Neural progenitor cell (in vitro differentiated cells): ENCODE results near the gene NUDT22. TPM values are rescaled to one million over a fixed set of nuclear protein-coding genes. Genes with fewer than 3 reads are reported as not detected.

Experiments used
- DNase-seq: peaks from one replicate; pipeline ENCODE4 v3.0.0-alpha.2; 2016; ENCODE audit warnings: low spot score
- H2AFZ ChIP-seq: fragments of 200-600 bp; sonication (generic); replicated peaks from 2 replicates; pipeline ENCODE4 v1.6.1; 2016; ENCODE audit warnings: antibody characterized with exemption
- H3F3A ChIP-seq: fragments of 200-600 bp; sonication (generic); 2 replicates; pipeline ENCODE4 v1.6.1; 2016; ENCODE audit warnings: antibody characterized with exemption, low read depth
- H3K27ac ChIP-seq: fragments of 200-600 bp; sonication (generic); 2 replicates; pipeline ENCODE4 v1.5.1; 2016; ENCODE audit warnings: mild to moderate bottlenecking
- H3K27me3 ChIP-seq: fragments of 200-600 bp; sonication (generic); 2 replicates; pipeline ENCODE4 v1.6.1; 2016; ENCODE audit warnings: mild to moderate bottlenecking, moderate library complexity
- H3K36me3 ChIP-seq: fragments of 200-600 bp; sonication (generic); 2 replicates; pipeline ENCODE4 v1.5.1; 2016
- H3K4me1 ChIP-seq: fragments of 200-600 bp; sonication (generic); 2 replicates; pipeline ENCODE4 v1.6.1; 2016; ENCODE audit warnings: mixed run types
- H3K4me2 ChIP-seq: fragments of 200-600 bp; sonication (generic); 2 replicates; pipeline ENCODE4 v1.6.1; 2016
- H3K4me3 ChIP-seq: fragments of 200-600 bp; sonication (generic); 2 replicates; pipeline ENCODE4 v1.5.1; 2016
- H3K79me2 ChIP-seq: fragments of 200-600 bp; sonication (generic); 2 replicates; pipeline ENCODE4 v1.6.1; 2016; ENCODE audit warnings: low read depth
- H3K9ac ChIP-seq: fragments of 200-600 bp; sonication (generic); 2 replicates; pipeline ENCODE4 v1.6.1; 2016
- H3K9me3 ChIP-seq: fragments of 200-600 bp; sonication (generic); 2 replicates; pipeline ENCODE4 v1.5.1; 2016; ENCODE audit warnings: low read depth
- H4K20me1 ChIP-seq: fragments of 200-600 bp; sonication (generic); 2 replicates; pipeline ENCODE4 v1.6.1; 2016; ENCODE audit warnings: low read depth
- H3K27ac Mint-ChIP-seq: 3 replicates; pipeline ENCODE4 v1.8.0; 2021; ENCODE audit warnings: mixed read lengths
- H3K27me3 Mint-ChIP-seq: 2 replicates; pipeline ENCODE4 v1.8.0; 2022; ENCODE audit warnings: low read depth, mild to moderate bottlenecking, inconsistent platforms, moderate library complexity, mixed read lengths; ENCODE audit not compliant: insufficient read depth
- H3K36me3 Mint-ChIP-seq: 3 replicates; pipeline ENCODE4 v1.8.0; 2021; ENCODE audit warnings: mixed read lengths
- H3K4me1 Mint-ChIP-seq: 3 replicates; pipeline ENCODE4 v1.8.0; 2021; ENCODE audit warnings: mixed read lengths
- H3K4me3 Mint-ChIP-seq: 3 replicates; pipeline ENCODE4 v1.8.0; 2021; ENCODE audit warnings: mild to moderate bottlenecking, moderate library complexity, mixed read lengths
- H3K9me3 Mint-ChIP-seq: 3 replicates; pipeline ENCODE4 v1.8.0; 2020; ENCODE audit warnings: mixed read lengths
- CTCF ChIP-seq: fragments of 200-600 bp; sonication (generic); IDR thresholded peaks from 2 replicates; pipeline ENCODE4 v1.5.1; 2017; ENCODE audit warnings: antibody characterized with exemption, mild to moderate bottlenecking
- EZH2 ChIP-seq: fragments of 200-600 bp; sonication (generic); IDR thresholded peaks from 2 replicates; pipeline ENCODE4 v1.6.1; 2017; ENCODE audit warnings: antibody characterized with exemption, mild to moderate bottlenecking, moderate library complexity
- EZH2phosphoT487 ChIP-seq: fragments of 200-600 bp; sonication (generic); IDR thresholded peaks from 2 replicates; pipeline ENCODE4 v1.6.1; 2017; ENCODE audit warnings: antibody characterized with exemption
- total RNA-seq: library from RNA; depleted of rRNA; stranded (reverse); fragments of >200 nt; gene quantifications from 2 replicates; pipeline ENCODE4 v1.2.3, GENCODE V29; 2015; ENCODE audit warnings: low replicate concordance

NUDT22 gene
- total RNA-seq, 1 donor from 2014 or later, result 23.5 TPM

- DNase-seq, result no peak
- Mint-ChIP-seq H3K27me3 (peaks cover 8% of the 10 kb centered on the region), H3K27ac (peak overlapping the region; percentile 21), H3K36me3 (peaks cover 6% of the 10 kb centered on the region), H3K9me3 (no peaks in the 10 kb centered on the region), H3K4me3 (no peak overlapping the region), H3K4me1 (peaks cover 5% of the 10 kb centered on the region)
- TF ChIP-seq EZH2phosphoT487, result no peak
- no peak for TF ChIP-seq EZH2
- TF ChIP-seq CTCF, result no peak
- Histone ChIP-seq H3F3A (no peaks in the 10 kb centered on the region), H3K4me3 (no peak overlapping the region), H2AFZ (no peak overlapping the region), H3K4me1 (no peaks in the 10 kb centered on the region), H3K27me3 (no peaks in the 10 kb centered on the region), H3K36me3 (no peaks in the 10 kb centered on the region), H3K4me2 (no peak overlapping the region), H3K9me3 (no peaks in the 10 kb centered on the region), H3K9ac (no peak overlapping the region), H4K20me1 (no peaks in the 10 kb centered on the region), H3K79me2 (no peaks in the 10 kb centered on the region), H3K27ac (no peak overlapping the region)
Measured at GRCh38 chr11:64211181-64211872, 14.7 kb upstream of the NUDT22 start.

GRCh38 chr11:64216879-64217278 is 9.2 kb upstream of the NUDT22 start:
- peak; percentile 2 for DNase-seq
- H3K4me1 ChIP-seq, result no peaks in the 10 kb centered on the region
- H4K20me1 ChIP-seq, result no peaks in the 10 kb centered on the region
- no peaks in the 10 kb centered on the region for H3K9me3 Mint-ChIP-seq
- H3K4me1 Mint-ChIP-seq, result peaks cover 6% of the 10 kb centered on the region
- no peak overlapping the region for H2AFZ ChIP-seq
- no peak overlapping the region for H3K9ac ChIP-seq
- H3K27me3 Mint-ChIP-seq, result no peaks in the 10 kb centered on the region
- H3K36me3 Mint-ChIP-seq, result peaks cover 7% of the 10 kb centered on the region
- H3K27me3 ChIP-seq, result no peaks in the 10 kb centered on the region
- H3K4me2 ChIP-seq, result no peak overlapping the region
- H3K4me3 ChIP-seq, result no peak overlapping the region
- H3K27ac ChIP-seq, result no peak overlapping the region
- H3K4me3 Mint-ChIP-seq, result no peak overlapping the region
- H3K79me2 ChIP-seq, result no peaks in the 10 kb centered on the region
- no peaks in the 10 kb centered on the region for H3K36me3 ChIP-seq
- no peaks in the 10 kb centered on the region for H3F3A ChIP-seq
- no peak for TF ChIP-seq CTCF
- TF ChIP-seq EZH2, result no peak
- no peak for TF ChIP-seq EZH2phosphoT487
- no peaks in the 10 kb centered on the region for H3K9me3 ChIP-seq
- H3K27ac Mint-ChIP-seq, result no peak overlapping the region

- Mint-ChIP-seq H3K4me3 (no peak overlapping the region), H3K9me3 (no peaks in the 10 kb centered on the region), H3K4me1 (peaks cover 3% of the 10 kb centered on the region), H3K36me3 (peaks cover 6% of the 10 kb centered on the region), H3K27ac (no peak overlapping the region), H3K27me3 (no peaks in the 10 kb centered on the region)
- no peaks in the 10 kb centered on the region for H3F3A ChIP-seq
- no peak overlapping the region for H3K27ac ChIP-seq
- no peak overlapping the region for H2AFZ ChIP-seq
- no peaks in the 10 kb centered on the region for H3K36me3 ChIP-seq
- no peak overlapping the region for H3K4me3 ChIP-seq
- peak; percentile 1 for DNase-seq
- H3K4me1 ChIP-seq, result no peaks in the 10 kb centered on the region
- no peaks in the 10 kb centered on the region for H4K20me1 ChIP-seq
- no peak overlapping the region for H3K9ac ChIP-seq
- no peaks in the 10 kb centered on the region for H3K9me3 ChIP-seq
- no peaks in the 10 kb centered on the region for H3K27me3 ChIP-seq
- H3K79me2 ChIP-seq, result no peaks in the 10 kb centered on the region
- no peak overlapping the region for H3K4me2 ChIP-seq
- TF ChIP-seq EZH2phosphoT487 (no peak), EZH2 (no peak), CTCF (no peak)
Measured at GRCh38 chr11:64218628-64219353, 7.3 kb upstream of the NUDT22 start.
